Stomach (tissue), 9 donors: Measurements from ENCODE around the gene PFDN2. TPM values are rescaled to one million over a fixed set of nuclear protein-coding genes. Genes with fewer than 3 reads are reported as not detected.

Source experiments
- DNase-seq, 2 donors: peaks; one replicate each; pipeline versions ENCODE4 v3.0.0 to v3.0.0-alpha.2; 2013 to 2019
- H3K27ac ChIP-seq, 5 donors: fragments of 200-600 bp in 4 of 5; sonication (generic) in 4 of 5; one replicate each; pipeline ENCODE4 v1.5.1; 2013 to 2019; ENCODE audit warnings: mild to moderate bottlenecking in 1 of 5, moderate library complexity in 1 of 5
- H3K27me3 ChIP-seq, 3 donors: fragments of 200-600 bp; sonication (generic); one replicate each; pipeline ENCODE4 v1.5.1; 2017 to 2019; ENCODE audit warnings: mixed run types in 1 of 3
- H3K36me3 ChIP-seq, 4 donors: fragments of 200-600 bp; sonication (generic); 1 replicate in 3 of 4; 2 replicates in 1 of 4; pipeline ENCODE4 v1.5.1; 2016 to 2019
- H3K4me1 ChIP-seq, 4 donors: fragments of 200-600 bp; sonication (generic); one replicate each; pipeline ENCODE4 v1.5.1; 2016 to 2019
- H3K4me3 ChIP-seq, 4 donors: fragments of 200-600 bp; sonication (generic) in 3 of 4; one replicate each; pipeline ENCODE4 v1.5.1; 2016 to 2019; ENCODE audit warnings: mild to moderate bottlenecking in 1 of 4
- H3K9me3 ChIP-seq, 4 donors: fragments of 200-600 bp; sonication (generic); one replicate each; pipeline ENCODE4 v1.5.1; 2016 to 2019
- EP300 ChIP-seq: sonication (generic); formaldehyde crosslinking; IDR thresholded peaks from one replicate; pipeline ENCODE4 v1.6.1; 2017; ENCODE audit warnings: antibody characterized with exemption
- POLR2A ChIP-seq, 4 donors: fragments of 450-650 bp; IDR thresholded peaks; one replicate each; pipeline ENCODE4 v1.6.1; 2016; ENCODE audit warnings: antibody characterized with exemption in 4 of 4, control low read depth in 2 of 4, mild to moderate bottlenecking in 1 of 4, moderate library complexity in 1 of 4
- POLR2AphosphoS5 ChIP-seq, 3 donors: sonication (generic); formaldehyde crosslinking; IDR thresholded peaks; one replicate each; pipeline ENCODE4 v1.6.1; 2016; ENCODE audit warnings: antibody characterized with exemption in 3 of 3
- WGBS, 5 donors: extraction: QIAGEN DNeasy Blood & Tissue Kit in 3 of 5; methylation state at CpG; one replicate each; pipeline versions ENCODE4 v1.1.5 to v1.1.7; 2013 to 2018; 5-methylcytosine and 5-hydroxymethylcytosine counted together
- intact Hi-C: fragments of 100-400 bp; cut with DNase I; formaldehyde crosslinking; loops from one replicate; pipeline ENCODE4 v1.15.1; 2023; ENCODE audit warnings: low total_unique reads
- polyA plus RNA-seq, 3 donors: library from polyadenylated mRNA; stranded (reverse); fragments of 200-250 nt; gene quantifications; one replicate each; pipeline ENCODE4 v1.2.3, GENCODE V29; 2013
- small RNA-seq, 4 donors: library from RNA; depleted of rRNA; stranded (forward); fragments of <200 nt; gene quantifications; one replicate each; pipeline ENCODE3, GENCODE V24; 2016
- total RNA-seq, 5 donors: library from RNA; depleted of rRNA; stranded (reverse); fragments of >200 nt; gene quantifications; one replicate each; pipeline versions ENCODE4 v1.1.0 to v1.2.3, GENCODE V29; 2014 to 2016
- TF ChIP-seq, protein P1 (sequence below), 7 experiments: fragments of 450-650 bp in 4 of 7; fragments of 200-600 bp in 3 of 7; sonication (generic) in 3 of 7; IDR thresholded peaks; one replicate each; pipeline ENCODE4 v1.5.1; 2016 to 2019; ENCODE audit warnings: antibody characterized with exemption in 7 of 7, control low read depth in 2 of 7, mild to moderate bottlenecking in 1 of 7
- donor health status: healthy with polysubstance abuse.
- donor health status: Bipolar disorder and iron deficiency.
- donor health status: healthy.

The PFDN2 gene
- total and polyA plus RNA-seq, 8 donors: 11.6 to 166 (median 59.4) TPM; not detected in 2

DNA sequence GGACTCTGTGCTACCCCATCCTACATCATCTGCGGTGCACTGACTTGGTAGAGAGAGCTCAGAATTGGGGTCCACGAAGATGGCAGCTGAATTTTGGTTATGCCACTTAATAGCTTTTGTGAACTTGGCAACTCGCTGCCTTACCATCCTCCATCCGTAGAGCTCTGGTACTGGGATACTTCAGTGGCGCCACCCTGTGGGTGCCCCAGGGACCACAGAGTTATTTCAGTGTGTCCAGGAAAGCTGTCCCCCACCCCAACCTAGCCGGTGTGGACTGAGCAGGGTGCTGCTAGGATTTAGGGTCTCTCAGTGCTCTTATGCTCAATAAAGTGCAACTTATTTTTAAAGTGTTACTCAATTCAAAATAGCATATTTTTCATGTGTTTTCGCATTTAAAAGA, 63.0 kb downstream of the PFDN2 start:
- WGBS, 5 donors: 75 to 90% (median 86%) methylated on average over 7 of the region's 7 CpGs
- no peak for TF ChIP-seq POLR2AphosphoS5 (IDR thresholded peaks at IDR 0.05)
- TF ChIP-seq, protein P1, sequence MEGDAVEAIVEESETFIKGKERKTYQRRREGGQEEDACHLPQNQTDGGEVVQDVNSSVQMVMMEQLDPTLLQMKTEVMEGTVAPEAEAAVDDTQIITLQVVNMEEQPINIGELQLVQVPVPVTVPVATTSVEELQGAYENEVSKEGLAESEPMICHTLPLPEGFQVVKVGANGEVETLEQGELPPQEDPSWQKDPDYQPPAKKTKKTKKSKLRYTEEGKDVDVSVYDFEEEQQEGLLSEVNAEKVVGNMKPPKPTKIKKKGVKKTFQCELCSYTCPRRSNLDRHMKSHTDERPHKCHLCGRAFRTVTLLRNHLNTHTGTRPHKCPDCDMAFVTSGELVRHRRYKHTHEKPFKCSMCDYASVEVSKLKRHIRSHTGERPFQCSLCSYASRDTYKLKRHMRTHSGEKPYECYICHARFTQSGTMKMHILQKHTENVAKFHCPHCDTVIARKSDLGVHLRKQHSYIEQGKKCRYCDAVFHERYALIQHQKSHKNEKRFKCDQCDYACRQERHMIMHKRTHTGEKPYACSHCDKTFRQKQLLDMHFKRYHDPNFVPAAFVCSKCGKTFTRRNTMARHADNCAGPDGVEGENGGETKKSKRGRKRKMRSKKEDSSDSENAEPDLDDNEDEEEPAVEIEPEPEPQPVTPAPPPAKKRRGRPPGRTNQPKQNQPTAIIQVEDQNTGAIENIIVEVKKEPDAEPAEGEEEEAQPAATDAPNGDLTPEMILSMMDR (IDR thresholded peaks at IDR 0.05): no peak
- TF ChIP-seq EP300: no peak
- TF ChIP-seq POLR2A (IDR thresholded peaks at IDR 0.05): no peak
- H3K9me3 ChIP-seq: no peaks in the 10 kb centered on the region
- H3K4me3 ChIP-seq: no peak overlapping the region
- H3K27me3 ChIP-seq: peaks cover 0 to 23% (median 0%) of the 10 kb centered on the region in 3 donors
- DNase-seq: no peak
- intact Hi-C loops: no loop called here
- H3K27ac ChIP-seq: no peak overlapping the region
- H3K36me3 ChIP-seq: peaks cover 0 to 50% (median 24%) of the 10 kb centered on the region in 4 donors
- no peaks in the 10 kb centered on the region for H3K4me1 ChIP-seq

DNA sequence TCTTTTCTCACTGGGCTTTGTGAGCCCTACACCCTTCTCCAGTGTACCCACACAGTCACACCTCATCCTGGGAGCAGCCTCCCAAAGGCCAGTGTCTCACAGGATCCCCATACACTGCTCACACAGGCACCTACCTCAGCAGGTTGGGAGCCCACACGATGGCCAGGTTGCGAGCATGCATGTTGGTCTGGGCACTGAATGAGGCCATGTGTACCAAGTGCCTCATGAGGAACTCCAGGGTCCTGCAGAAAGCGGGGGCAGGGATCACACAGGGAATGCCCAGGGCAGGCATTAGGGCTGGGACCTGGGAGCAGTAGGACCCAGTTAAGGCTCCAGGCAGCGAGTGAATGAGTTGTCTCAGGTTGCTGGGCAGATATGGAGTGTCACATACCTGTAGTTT, 63.6 kb downstream of the PFDN2 start:
- intact Hi-C loops: no loop called here
- no peak for TF ChIP-seq EP300
- TF ChIP-seq, protein P1 (IDR thresholded peaks at IDR 0.05): no peak
- TF ChIP-seq POLR2AphosphoS5 (IDR thresholded peaks at IDR 0.05): no peak
- no peak for TF ChIP-seq POLR2A (IDR thresholded peaks at IDR 0.05)
- peaks cover 0 to 55% (median 27%) of the 10 kb centered on the region in 4 donors for H3K36me3 ChIP-seq
- no peak overlapping the region for H3K4me3 ChIP-seq
- H3K27ac ChIP-seq: no peak overlapping the region
- WGBS, 5 donors: 80 to 93% (median 83%) methylated on average over 4 of the region's 4 CpGs
- no peak for DNase-seq
- H3K4me1 ChIP-seq: no peaks in the 10 kb centered on the region
- H3K27me3 ChIP-seq: peaks cover 0 to 23% (median 0%) of the 10 kb centered on the region in 3 donors
- peaks cover 0 to 4% (median 0%) of the 10 kb centered on the region in 4 donors for H3K9me3 ChIP-seq

DNA sequence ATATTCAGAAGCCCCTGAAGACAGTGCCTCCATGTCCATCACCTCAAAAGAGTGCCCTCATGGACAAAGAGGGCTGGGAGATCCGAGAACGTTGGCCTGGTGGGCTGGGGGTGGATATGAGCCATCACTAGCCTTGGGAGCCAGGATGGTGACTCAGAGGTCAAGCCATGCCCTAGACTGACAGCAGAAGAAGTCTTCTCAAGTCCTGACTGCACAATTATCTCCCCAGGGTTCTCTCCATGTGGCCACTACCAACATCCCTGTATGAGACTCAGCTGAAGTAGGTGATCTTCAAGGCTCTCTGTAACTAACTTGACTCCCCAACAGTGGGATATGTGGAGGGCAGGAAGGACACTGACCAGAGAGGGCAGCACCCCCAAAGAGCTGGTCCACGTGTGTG, 64.9 kb downstream of the PFDN2 start:
- Histone ChIP-seq H3K9me3 (peaks cover 0 to 8% (median 0%) of the 10 kb centered on the region in 4 donors), H3K27me3 (peaks cover 0 to 23% (median 0%) of the 10 kb centered on the region in 3 donors), H3K36me3 (peaks cover 0 to 60% (median 33%) of the 10 kb centered on the region in 4 donors), H3K4me1 (no peaks in the 10 kb centered on the region), H3K27ac (no peak overlapping the region), H3K4me3 (no peak overlapping the region)
- no peak for DNase-seq
- WGBS, 5 donors: 67 to 86% (median 71%) methylated on average over 3 of the region's 3 CpGs
- TF ChIP-seq, protein P1 (IDR thresholded peaks at IDR 0.05): no peak
- no peak for TF ChIP-seq POLR2A (IDR thresholded peaks at IDR 0.05)
- TF ChIP-seq POLR2AphosphoS5 (IDR thresholded peaks at IDR 0.05): no peak
- no peak for TF ChIP-seq EP300
- intact Hi-C loops: no loop called here

DNA sequence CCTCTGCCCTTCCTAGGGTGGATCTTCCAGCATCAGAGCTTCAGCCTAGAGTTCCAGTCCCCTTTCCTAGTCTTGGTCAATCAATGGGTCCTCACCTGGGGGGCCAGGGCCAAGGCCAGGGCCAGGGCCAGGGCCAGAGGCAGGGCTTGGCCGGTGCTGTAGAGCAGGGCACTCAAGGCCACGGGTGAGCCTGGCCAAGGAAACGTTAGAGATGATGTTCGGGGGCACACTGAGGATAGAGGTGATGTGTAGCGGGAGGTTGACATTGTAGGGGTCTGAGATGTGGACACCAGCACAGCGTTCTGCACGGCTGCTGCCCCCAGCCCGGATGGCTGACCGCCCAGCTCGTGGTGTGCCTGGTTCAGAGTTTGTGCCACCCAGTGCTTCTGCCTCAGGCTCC, 66.6 kb downstream of the PFDN2 start:
- peaks cover 4 to 13% (median 7%) of the 10 kb centered on the region in 4 donors for H3K4me1 ChIP-seq
- TF ChIP-seq POLR2AphosphoS5 (IDR thresholded peaks at IDR 0.05): no peak
- TF ChIP-seq EP300: no peak
- TF ChIP-seq POLR2A (IDR thresholded peaks at IDR 0.05): no peak
- TF ChIP-seq, protein P1 (IDR thresholded peaks at IDR 0.05): no peak
- intact Hi-C loops: no loop called here
- H3K36me3 ChIP-seq: peaks cover 0 to 61% (median 30%) of the 10 kb centered on the region in 4 donors
- no peak for DNase-seq
- H3K9me3 ChIP-seq: peaks cover 0 to 8% (median 0%) of the 10 kb centered on the region in 4 donors
- WGBS, 5 donors: 91 to 94% (median 94%) methylated on average over 7 to 10 of the region's 10 CpGs
- no peak overlapping the region for H3K4me3 ChIP-seq
- H3K27me3 ChIP-seq: peaks cover 0 to 20% (median 0%) of the 10 kb centered on the region in 3 donors
- no peak overlapping the region for H3K27ac ChIP-seq

Small RNA genes within 50 kb of the gene (small RNA-seq; reads per million reads assigned to genes)
- gene RF01225: 0 reads per million in 4 donors

Other genes with a start within 250 kb of the PFDN2 start
- 100 to 1,000 TPM in 2 of 5 donors, 10 to 100 TPM in 1, 1 to 10 TPM in 1, not detected in 1; 1.2 to 241 (median 55.3) TPM for gene ITLN1, start 232.9 kb downstream of the PFDN2 start, total RNA-seq
- 10 to 100 TPM in 1 of 3 donors, 1 to 10 TPM in 2; 1.5 to 10.1 (median 7.6) TPM for gene ITLN1, start 232.9 kb downstream of the PFDN2 start, polyA plus RNA-seq
- gene ITLN2, start 163.2 kb downstream of the PFDN2 start, total RNA-seq: 1 to 10 TPM in 1 of 5 donors, not detected in 4; 4.2 TPM
- gene ITLN2, start 163.2 kb downstream of the PFDN2 start, polyA plus RNA-seq: under 1 TPM in 1 of 3 donors, not detected in 2; 0.37 TPM
- 100 to 1,000 TPM in 1 of 5 donors, 10 to 100 TPM in 3, 1 to 10 TPM in 1; 7.6 to 130 (median 20.9) TPM for gene F11R, start 96.9 kb downstream of the PFDN2 start, total RNA-seq
- 10 to 100 TPM; 13.4 to 41.5 (median 29.2) TPM for gene F11R, start 96.9 kb downstream of the PFDN2 start, polyA plus RNA-seq
- 100 to 1,000 TPM in 1 of 5 donors, 10 to 100 TPM in 3, not detected in 1; 13.2 to 112 (median 42.7) TPM for gene TSTD1, start 79.1 kb downstream of the PFDN2 start, total RNA-seq
- 100 to 1,000 TPM; 117 to 186 (median 158) TPM for gene TSTD1, start 79.1 kb downstream of the PFDN2 start, polyA plus RNA-seq
- 100 to 1,000 TPM in 1 of 5 donors, 10 to 100 TPM in 3, 1 to 10 TPM in 1; 7.2 to 566 (median 65.2) TPM for gene USF1, start 72.1 kb downstream of the PFDN2 start, total RNA-seq
- gene USF1, start 72.1 kb downstream of the PFDN2 start, polyA plus RNA-seq: 10 to 100 TPM; 48.0 to 73.1 (median 55.9) TPM
- gene ARHGAP30, start 48.1 kb downstream of the PFDN2 start, total RNA-seq: 10 to 100 TPM in 3 of 5 donors, 1 to 10 TPM in 2; 2.6 to 28.6 (median 12.9) TPM
- 1 to 10 TPM; 2.8 to 5.5 (median 4.6) TPM for gene ARHGAP30, start 48.1 kb downstream of the PFDN2 start, polyA plus RNA-seq
- gene NECTIN4, start 28.5 kb downstream of the PFDN2 start, total RNA-seq: 10 to 100 TPM in 2 of 5 donors, 1 to 10 TPM in 3; 2.0 to 20.3 (median 7.0) TPM
- 10 to 100 TPM in 1 of 3 donors, 1 to 10 TPM in 2; 1.7 to 14.2 (median 2.6) TPM for gene NECTIN4, start 28.5 kb downstream of the PFDN2 start, polyA plus RNA-seq
- gene KLHDC9, start 19.7 kb downstream of the PFDN2 start, total RNA-seq: 10 to 100 TPM in 1 of 5 donors, 1 to 10 TPM in 4; 1.3 to 41.4 (median 2.4) TPM
- gene KLHDC9, start 19.7 kb downstream of the PFDN2 start, polyA plus RNA-seq: 1 to 10 TPM; 4.7 to 6.3 (median 5.3) TPM
- 10 to 100 TPM in 4 of 5 donors, 1 to 10 TPM in 1; 8.8 to 77.9 (median 20.9) TPM for gene NIT1, start 68 bp upstream of the PFDN2 start, total RNA-seq
- 10 to 100 TPM; 20.0 to 34.2 (median 27.3) TPM for gene NIT1, start 68 bp upstream of the PFDN2 start, polyA plus RNA-seq
- gene DEDD, start 14.6 kb upstream of the PFDN2 start, total RNA-seq: 10 to 100 TPM in 3 of 5 donors, 1 to 10 TPM in 2; 2.3 to 35.9 (median 14.3) TPM
- 10 to 100 TPM; 16.5 to 31.9 (median 18.6) TPM for gene DEDD, start 14.6 kb upstream of the PFDN2 start, polyA plus RNA-seq
- 10 to 100 TPM in 4 of 5 donors, not detected in 1; 21.9 to 95.1 (median 33.6) TPM for gene UFC1, start 35.9 kb upstream of the PFDN2 start, total RNA-seq
- gene UFC1, start 35.9 kb upstream of the PFDN2 start, polyA plus RNA-seq: 100 to 1,000 TPM; 163 to 206 (median 203) TPM
- gene USP21, start 41.5 kb upstream of the PFDN2 start, total RNA-seq: 10 to 100 TPM; 13.6 to 35.3 (median 22.9) TPM
- 10 to 100 TPM; 16.2 to 23.2 (median 16.9) TPM for gene USP21, start 41.5 kb upstream of the PFDN2 start, polyA plus RNA-seq
- 10 to 100 TPM in 4 of 5 donors, 1 to 10 TPM in 1; 9.5 to 52.7 (median 44.9) TPM for gene PPOX, start 48.4 kb upstream of the PFDN2 start, total RNA-seq
- gene PPOX, start 48.4 kb upstream of the PFDN2 start, polyA plus RNA-seq: 10 to 100 TPM; 16.8 to 32.0 (median 31.6) TPM
- 10 to 100 TPM; 12.2 to 25.8 (median 17.3) TPM for gene B4GALT3, start 59.5 kb upstream of the PFDN2 start, total RNA-seq
- 10 to 100 TPM; 17.5 to 21.7 (median 18.8) TPM for gene B4GALT3, start 59.5 kb upstream of the PFDN2 start, polyA plus RNA-seq
- gene ADAMTS4, start 81.0 kb upstream of the PFDN2 start, total RNA-seq: 10 to 100 TPM in 2 of 5 donors, 1 to 10 TPM in 2, under 1 TPM in 1; 0.89 to 20.6 (median 2.8) TPM
- gene ADAMTS4, start 81.0 kb upstream of the PFDN2 start, polyA plus RNA-seq: 1 to 10 TPM; 1.1 to 4.2 (median 1.4) TPM
- gene NDUFS2, start 84.3 kb upstream of the PFDN2 start, total RNA-seq: 100 to 1,000 TPM in 2 of 5 donors, 10 to 100 TPM in 2, 1 to 10 TPM in 1; 9.9 to 165 (median 85.7) TPM
- 10 to 100 TPM; 55.6 to 83.4 (median 81.9) TPM for gene NDUFS2, start 84.3 kb upstream of the PFDN2 start, polyA plus RNA-seq
- 10 to 100 TPM in 2 of 5 donors, 1 to 10 TPM in 2, not detected in 1; 1.4 to 27.0 (median 7.4) TPM for gene FCER1G, start 97.3 kb upstream of the PFDN2 start, total RNA-seq
- 100 to 1,000 TPM in 1 of 3 donors, 10 to 100 TPM in 2; 35.4 to 101 (median 50.6) TPM for gene FCER1G, start 97.3 kb upstream of the PFDN2 start, polyA plus RNA-seq
- 1 to 10 TPM in 1 of 5 donors, not detected in 4; 5.3 TPM for gene APOA2, start 105.6 kb upstream of the PFDN2 start, total RNA-seq
- not detected for gene APOA2, start 105.6 kb upstream of the PFDN2 start, polyA plus RNA-seq
- gene TOMM40L, start 108.0 kb upstream of the PFDN2 start, total RNA-seq: 1 to 10 TPM in 4 of 5 donors, under 1 TPM in 1; 0.58 to 7.3 (median 5.8) TPM
- gene TOMM40L, start 108.0 kb upstream of the PFDN2 start, polyA plus RNA-seq: 1 to 10 TPM; 7.9 to 9.9 (median 9.8) TPM
- under 1 TPM in 1 of 5 donors, not detected in 4; 0.55 TPM for gene NR1I3, start 120.2 kb upstream of the PFDN2 start, total RNA-seq
- not detected for gene NR1I3, start 120.2 kb upstream of the PFDN2 start, polyA plus RNA-seq
- gene PCP4L1, start 140.7 kb upstream of the PFDN2 start, total RNA-seq: 10 to 100 TPM in 2 of 5 donors, not detected in 3; 17.6 to 19.4 TPM
- 10 to 100 TPM in 1 of 3 donors, not detected in 2; 12.6 TPM for gene PCP4L1, start 140.7 kb upstream of the PFDN2 start, polyA plus RNA-seq
- gene MPZ, start 191.9 kb upstream of the PFDN2 start, total RNA-seq: 10 to 100 TPM in 1 of 5 donors, 1 to 10 TPM in 1, not detected in 3; 1.3 to 15.1 TPM
- gene MPZ, start 191.9 kb upstream of the PFDN2 start, polyA plus RNA-seq: 1 to 10 TPM; 1.4 to 2.8 (median 2.3) TPM
- 100 to 1,000 TPM in 2 of 5 donors, 10 to 100 TPM in 3; 28.3 to 109 (median 83.1) TPM for gene SDHC, start 196.3 kb upstream of the PFDN2 start, total RNA-seq
- 100 to 1,000 TPM in 2 of 3 donors, 10 to 100 TPM in 1; 70.1 to 165 (median 152) TPM for gene SDHC, start 196.3 kb upstream of the PFDN2 start, polyA plus RNA-seq
- gene CFAP126, start 249.8 kb upstream of the PFDN2 start, total RNA-seq: not detected
- not detected for gene CFAP126, start 249.8 kb upstream of the PFDN2 start, polyA plus RNA-seq